HepG2 (cell line): ENCODE measurements around the gene FOXR1. TPM values are rescaled to one million over a fixed set of nuclear protein-coding genes. Genes with fewer than 3 reads are reported as not detected.

Source experiments
- ESRRA ChIP-seq: sonication (generic); formaldehyde crosslinking; IDR thresholded peaks from 2 replicates; pipeline ENCODE4 v1.5.1; 2020; ENCODE audit warnings: mild to moderate bottlenecking, low read depth, missing genetic modification reagents
- FOXA1 ChIP-seq, 2 experiments: fragments of 450-650 bp in 1 of 2; sonication (generic) in 1 of 2; formaldehyde crosslinking in 1 of 2; IDR thresholded peaks; 2 replicates each; pipeline versions ENCODE4 v1.4.0 to v1.6.1; 2016 to 2020; ENCODE audit warnings: missing genetic modification reagents in 1 of 2
- FOXK2 ChIP-seq: fragments of 450-650 bp; IDR thresholded peaks from 2 replicates; pipeline ENCODE4 v1.6.1; 2016
- FOXP1 ChIP-seq, 2 experiments: fragments of 450-650 bp in 1 of 2; IDR thresholded peaks; 2 replicates each; pipeline ENCODE4 v1.6.1; 2017 to 2018; ENCODE audit warnings: antibody characterized with exemption in 1 of 2
- HES4 ChIP-seq: sonication (generic); formaldehyde crosslinking; IDR thresholded peaks from 2 replicates; pipeline ENCODE4 v1.9.0; 2021; ENCODE audit warnings: mild to moderate bottlenecking, missing genetic modification reagents, borderline replicate concordance
- HNRNPK ChIP-seq: fragments of 200-400 bp; formaldehyde crosslinking; IDR thresholded peaks from 2 replicates; pipeline ENCODE4 v1.6.1; 2018; ENCODE audit warnings: low read length, low read depth, moderate library complexity, mild to moderate bottlenecking; ENCODE audit not compliant: poor library complexity, severe bottlenecking
- HOXA3 ChIP-seq: sonication (generic); formaldehyde crosslinking; IDR thresholded peaks from 2 replicates; pipeline ENCODE4 v1.5.0; 2020; ENCODE audit warnings: missing genetic modification reagents
- LBX2 ChIP-seq: sonication (generic); formaldehyde crosslinking; IDR thresholded peaks from 2 replicates; pipeline ENCODE4 v1.5.0; 2020; ENCODE audit warnings: missing genetic modification reagents, mild to moderate bottlenecking, borderline replicate concordance
- NR1H2 ChIP-seq: sonication (generic); formaldehyde crosslinking; IDR thresholded peaks from 2 replicates; pipeline ENCODE4 v1.8.1; 2022; ENCODE audit warnings: low read depth, missing genetic modification reagents, borderline replicate concordance
- POLR2G ChIP-seq: fragments of 200-400 bp; formaldehyde crosslinking; IDR thresholded peaks from 2 replicates; pipeline ENCODE4 v1.6.1; 2018; ENCODE audit warnings: mild to moderate bottlenecking, low read depth, low read length, moderate library complexity
- RERE ChIP-seq: IDR thresholded peaks from 2 replicates; pipeline ENCODE4 v1.6.1; 2016; ENCODE audit warnings: low read depth, missing genetic modification reagents, missing compliant biosample characterization
- SCMH1 ChIP-seq: sonication (generic); formaldehyde crosslinking; IDR thresholded peaks from 2 replicates; pipeline ENCODE4 v1.9.0; 2021; ENCODE audit warnings: missing genetic modification reagents, mild to moderate bottlenecking, borderline replicate concordance
- SIX4 ChIP-seq: sonication (generic); formaldehyde crosslinking; IDR thresholded peaks from 2 replicates; pipeline ENCODE4 v1.4.0; 2020; ENCODE audit warnings: missing genetic modification reagents
- ZBTB44 ChIP-seq: sonication (generic); formaldehyde crosslinking; IDR thresholded peaks from 2 replicates; pipeline ENCODE4 v1.4.0; 2020; ENCODE audit warnings: missing genetic modification reagents
- ZBTB7A ChIP-seq: sonication (generic); formaldehyde crosslinking; IDR thresholded peaks from 2 replicates; pipeline ENCODE4 v1.8.0; 2022; ENCODE audit warnings: mild to moderate bottlenecking, missing genetic modification reagents
- ZMYM4 ChIP-seq: sonication (generic); formaldehyde crosslinking; IDR thresholded peaks from 2 replicates; pipeline ENCODE4 v1.8.1; 2023; ENCODE audit warnings: mild to moderate bottlenecking, missing genetic modification reagents
- ZNF276 ChIP-seq: sonication (generic); formaldehyde crosslinking; IDR thresholded peaks from 2 replicates; pipeline ENCODE4 v1.4.0; 2020; ENCODE audit warnings: mild to moderate bottlenecking, low read depth, missing genetic modification reagents
- ZNF335 ChIP-seq: sonication (generic); formaldehyde crosslinking; IDR thresholded peaks from 2 replicates; pipeline ENCODE4 v1.4.0; 2020; ENCODE audit warnings: missing genetic modification reagents
- polyA plus RNA-seq, 8 experiments: library from polyadenylated mRNA; depleted of rRNA in 3 of 8; stranded (reverse) in 7 of 8; unstranded in 1 of 8; fragments of >200 nt; fragmentation: Illumina TruSeq in 4 of 8; extraction: Trizol in 4 of 8; gene quantifications; 2 replicates each; pipeline versions ENCODE4 v1.2.1 to v1.2.3, GENCODE V29; 2011 to 2016; ENCODE audit warnings: low read depth in 4 of 8, missing spikeins in 1 of 8, mixed read lengths in 1 of 8; ENCODE audit not compliant: insufficient read depth in 1 of 8
- total RNA-seq, 5 experiments: library from RNA; depleted of rRNA; stranded (reverse); fragments of >200 nt; fragmentation: Illumina TruSeq; extraction: Trizol; gene quantifications; 2 replicates each; pipeline ENCODE4 v1.2.3, GENCODE V29; 2016; ENCODE audit warnings: low read depth in 1 of 5

FOXR1 gene
- total and polyA plus RNA-seq, 2 of the 13 experiments (the other 11 are each of a cell fraction or from before 2014, with no cell fraction given) = not detected

GRCh38 chr11:118997627-118998387, 26.2 kb downstream of the FOXR1 start, which contains the start of gene CENATAC (continued):
- TF ChIP-seq ZNF276 (CRISPR knock-in tag) (no peak; the same call in 1 of the 2 replicates), LBX2 (CRISPR knock-in tag) (no peak), SIX4 (CRISPR knock-in tag) (no peak), ZMYM4 (CRISPR knock-in tag) (peak; percentile 53), FOXP1 (IDR thresholded peaks at IDR 0.05) (no peak), FOXP1 (CRISPR knock-in tag; IDR thresholded peaks at IDR 0.05) (no peak), FOXA1 (IDR thresholded peaks at IDR 0.05) (no peak), FOXA1 (CRISPR knock-in tag; IDR thresholded peaks at IDR 0.05) (0 out of 2 replicates have a peak, but pooled peaks have one; percentile 22), HES4 (CRISPR knock-in tag) (0 out of 2 replicates have a peak, but pooled peaks have one; percentile 55), RERE (CRISPR knock-in tag) (no peak), ESRRA (CRISPR knock-in tag) (no peak), NR1H2 (CRISPR knock-in tag) (peak; percentile 72; the same call in 1 of the 2 replicates), HNRNPK (no peak), POLR2G (peak; percentile 92), FOXK2 (no peak), SCMH1 (CRISPR knock-in tag) (no peak), ZBTB44 (CRISPR knock-in tag) (no peak), HOXA3 (peak; percentile 41), ZBTB7A (CRISPR knock-in tag) (0 out of 2 replicates have a peak, but pooled peaks have one; percentile 59), ZNF335 (CRISPR knock-in tag) (no peak; the same call in 1 of the 2 replicates)
